ENCODE measurements around the gene RHCG.

Gene RHCG

DNA sequence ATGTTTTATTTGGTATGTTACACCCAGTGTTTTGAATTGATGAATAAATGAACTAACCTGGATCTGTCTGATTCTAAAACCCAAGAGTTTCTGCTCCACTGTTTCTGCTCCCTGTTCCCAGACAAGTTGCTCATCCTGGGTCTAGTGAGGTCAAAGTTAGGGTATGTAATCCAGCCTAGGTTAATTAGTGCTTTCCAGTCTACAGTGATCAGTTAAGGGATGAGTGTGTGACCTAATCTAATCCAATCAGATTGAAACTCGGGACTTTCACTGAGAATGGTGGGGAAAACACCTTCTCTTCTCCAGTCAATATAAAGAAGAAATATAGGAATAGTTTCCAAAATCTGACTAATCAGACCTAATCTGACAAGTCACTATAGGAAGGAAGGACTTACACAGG is 27.8 kb upstream of the RHCG start:
- no peak for FAIRE-seq
- no peak for DNase-seq (ENCODE audit: insufficient read length)
- no peak for TF ChIP-seq TAF1 (IDR thresholded peaks at IDR 0.05; ENCODE audit: borderline replicate concordance, low read depth, low read length)
- no peak for TF ChIP-seq POLR2AphosphoS5 (IDR thresholded peaks at IDR 0.05; ENCODE audit: low read depth, low read length)
- TF ChIP-seq POLR2A (IDR thresholded peaks at IDR 0.05; ENCODE audit: low read depth, low read length) = no peak

GRCh38 chr15:89523101-89523500 is 26.7 kb upstream of the RHCG start:
- no peak for TF ChIP-seq POLR2AphosphoS5 (IDR thresholded peaks at IDR 0.05; ENCODE audit: low read depth, low read length)
- no peak for TF ChIP-seq TAF1 (IDR thresholded peaks at IDR 0.05; ENCODE audit: borderline replicate concordance, low read depth, low read length)
- TF ChIP-seq POLR2A (IDR thresholded peaks at IDR 0.05; ENCODE audit: low read depth, low read length) = no peak
- FAIRE-seq = no peak
- no peak for DNase-seq (ENCODE audit: insufficient read length)

DNA sequence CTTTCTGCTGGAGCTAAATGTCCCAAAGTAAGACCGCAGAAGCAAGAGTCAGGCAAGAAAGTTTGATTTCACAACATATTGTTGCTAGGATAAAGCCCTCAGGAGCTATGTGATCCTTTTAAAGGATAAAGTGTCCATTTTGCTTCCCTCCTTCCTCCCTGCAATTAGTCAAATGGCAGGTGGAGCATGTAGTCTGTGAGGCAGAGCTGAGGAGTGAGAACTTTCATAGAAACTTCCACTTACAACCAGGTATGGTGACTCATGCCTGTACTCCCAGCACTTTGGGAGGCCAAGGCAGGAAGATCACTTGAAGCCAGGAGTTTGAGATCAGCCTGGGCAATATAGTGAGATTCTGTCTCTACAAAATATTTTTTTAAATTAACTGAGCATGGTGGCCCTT is 25.2 kb upstream of the RHCG start:
- DNase-seq (ENCODE audit: insufficient read length) (no peak), FAIRE-seq (no peak)
- TF ChIP-seq POLR2A (IDR thresholded peaks at IDR 0.05; ENCODE audit: low read depth, low read length) (no peak), TAF1 (IDR thresholded peaks at IDR 0.05; ENCODE audit: borderline replicate concordance, low read depth, low read length) (no peak), POLR2AphosphoS5 (IDR thresholded peaks at IDR 0.05; ENCODE audit: low read depth, low read length) (no peak)

- DNase-seq (ENCODE audit: insufficient read length) = no peak
- TF ChIP-seq POLR2AphosphoS5 (IDR thresholded peaks at IDR 0.05; ENCODE audit: low read depth, low read length) (no peak), POLR2A (IDR thresholded peaks at IDR 0.05; ENCODE audit: low read depth, low read length) (no peak), TAF1 (IDR thresholded peaks at IDR 0.05; ENCODE audit: borderline replicate concordance, low read depth, low read length) (no peak)
- no peak for FAIRE-seq
These were observed 19.1 kb upstream of the RHCG start for GRCh38 chr15:89515477-89515876.

- TF ChIP-seq POLR2A (IDR thresholded peaks at IDR 0.05; ENCODE audit: low read depth, low read length) (no peak), POLR2AphosphoS5 (IDR thresholded peaks at IDR 0.05; ENCODE audit: low read depth, low read length) (no peak), TAF1 (IDR thresholded peaks at IDR 0.05; ENCODE audit: borderline replicate concordance, low read depth, low read length) (no peak)
- no peak for DNase-seq (ENCODE audit: insufficient read length)
- no peak for FAIRE-seq
These were observed 18.4 kb upstream of the RHCG start for GRCh38 chr15:89514596-89515406.

- TF ChIP-seq TAF1 (IDR thresholded peaks at IDR 0.05; ENCODE audit: borderline replicate concordance, low read depth, low read length) = no peak
- TF ChIP-seq POLR2A (IDR thresholded peaks at IDR 0.05; ENCODE audit: low read depth, low read length) = no peak
- no peak for TF ChIP-seq POLR2AphosphoS5 (IDR thresholded peaks at IDR 0.05; ENCODE audit: low read depth, low read length)
- DNase-seq (ENCODE audit: insufficient read length) = no peak
- no peak for FAIRE-seq
These were observed 17.8 kb upstream of the RHCG start for GRCh38 chr15:89514186-89514585.

- TF ChIP-seq POLR2AphosphoS5 (IDR thresholded peaks at IDR 0.05; ENCODE audit: low read depth, low read length) = no peak
- no peak for TF ChIP-seq TAF1 (IDR thresholded peaks at IDR 0.05; ENCODE audit: borderline replicate concordance, low read depth, low read length)
- TF ChIP-seq POLR2A (IDR thresholded peaks at IDR 0.05; ENCODE audit: low read depth, low read length) = no peak
- DNase-seq (ENCODE audit: insufficient read length) (no peak), FAIRE-seq (no peak)
These were observed 16.9 kb upstream of the RHCG start for GRCh38 chr15:89513284-89513683.

DNA sequence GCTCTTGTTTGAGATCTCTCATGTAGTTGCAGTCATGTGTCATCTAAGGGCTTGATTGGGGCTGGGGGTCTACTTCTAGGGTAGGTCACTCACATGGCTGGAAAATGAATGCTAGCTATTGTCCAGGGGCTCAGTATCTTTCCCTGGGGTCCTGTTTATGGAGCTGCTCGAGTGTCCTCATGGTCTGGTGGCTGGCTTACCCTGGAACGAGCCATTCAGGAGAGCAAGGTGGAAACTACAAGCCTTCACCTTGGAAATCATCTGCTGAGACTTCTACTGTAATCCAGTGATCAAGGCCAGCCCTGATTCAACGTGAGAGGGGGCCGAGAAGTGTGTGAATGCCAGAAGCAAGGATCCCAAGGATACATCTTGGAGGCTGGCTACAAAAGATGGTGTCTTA is 16.2 kb upstream of the RHCG start:
- no peak for TF ChIP-seq TAF1 (IDR thresholded peaks at IDR 0.05; ENCODE audit: borderline replicate concordance, low read depth, low read length)
- DNase-seq (ENCODE audit: insufficient read length) (no peak), FAIRE-seq (no peak)

DNA sequence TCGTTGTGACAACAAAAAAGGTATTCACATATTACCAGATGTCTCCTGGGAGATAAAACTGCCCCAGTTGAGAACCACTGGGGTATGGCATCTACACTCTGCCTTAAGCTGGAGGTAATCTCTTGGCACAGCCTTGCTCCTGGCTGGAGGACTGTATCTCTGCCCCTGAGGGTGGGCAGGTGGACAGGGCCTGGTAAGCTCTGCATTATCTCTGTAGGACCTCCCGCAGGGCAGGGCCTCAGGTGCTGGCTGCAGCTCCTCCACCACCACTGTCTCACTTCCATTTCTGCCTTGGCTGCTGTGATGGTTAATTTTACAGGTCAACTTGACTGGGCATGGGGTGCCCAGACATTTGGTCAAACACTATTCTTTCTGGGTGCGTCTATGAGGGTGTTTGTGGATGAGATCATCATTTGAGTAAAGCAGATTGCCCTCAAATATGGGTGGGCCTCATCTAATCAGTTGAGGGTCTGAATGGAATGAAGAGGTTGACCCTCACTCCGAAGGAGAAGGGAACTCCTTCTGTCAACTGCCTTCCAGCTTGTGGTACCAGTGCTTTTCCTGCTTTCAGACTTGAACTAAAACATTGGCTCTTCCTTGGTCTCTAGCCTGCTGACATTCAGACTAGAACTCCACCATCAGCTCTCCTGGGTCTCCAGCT is 9.8 kb upstream of the RHCG start:
- DNase-seq (ENCODE audit: insufficient read length) (no peak), FAIRE-seq (no peak)
- TF ChIP-seq POLR2AphosphoS5 (IDR thresholded peaks at IDR 0.05; ENCODE audit: low read depth, low read length) (no peak), POLR2A (IDR thresholded peaks at IDR 0.05; ENCODE audit: low read depth, low read length) (no peak), TAF1 (IDR thresholded peaks at IDR 0.05; ENCODE audit: borderline replicate concordance, low read depth, low read length) (no peak)

DNA sequence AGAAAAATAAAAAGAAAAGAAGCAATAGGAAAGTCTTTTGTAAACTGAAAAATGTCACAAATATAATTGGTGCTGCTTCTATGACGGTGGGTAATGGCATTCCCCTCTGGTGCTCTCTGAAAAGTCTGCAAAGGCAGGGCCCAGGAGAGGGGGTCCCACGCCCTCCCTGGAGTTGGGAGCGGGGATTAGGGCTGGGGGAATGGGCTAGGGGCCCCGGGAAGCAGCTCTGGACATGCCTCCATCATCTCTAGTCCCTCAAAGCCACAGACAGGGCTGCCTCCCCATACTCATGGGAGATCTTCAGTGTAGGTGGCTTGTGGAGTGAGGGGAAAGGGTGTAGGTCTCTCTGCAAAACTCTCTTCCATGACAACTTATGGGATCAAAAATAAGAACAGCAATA is 7.8 kb upstream of the RHCG start:
- no peak for DNase-seq (ENCODE audit: insufficient read length)
- TF ChIP-seq POLR2AphosphoS5 (IDR thresholded peaks at IDR 0.05; ENCODE audit: low read depth, low read length) (no peak), POLR2A (IDR thresholded peaks at IDR 0.05; ENCODE audit: low read depth, low read length) (no peak), TAF1 (IDR thresholded peaks at IDR 0.05; ENCODE audit: borderline replicate concordance, low read depth, low read length) (no peak)
- FAIRE-seq = no peak

- FAIRE-seq = no peak
- no peak for DNase-seq (ENCODE audit: insufficient read length)
- no peak for TF ChIP-seq TAF1 (IDR thresholded peaks at IDR 0.05; ENCODE audit: borderline replicate concordance, low read depth, low read length)
These were observed 6.6 kb upstream of the RHCG start for GRCh38 chr15:89502867-89503595.

DNA sequence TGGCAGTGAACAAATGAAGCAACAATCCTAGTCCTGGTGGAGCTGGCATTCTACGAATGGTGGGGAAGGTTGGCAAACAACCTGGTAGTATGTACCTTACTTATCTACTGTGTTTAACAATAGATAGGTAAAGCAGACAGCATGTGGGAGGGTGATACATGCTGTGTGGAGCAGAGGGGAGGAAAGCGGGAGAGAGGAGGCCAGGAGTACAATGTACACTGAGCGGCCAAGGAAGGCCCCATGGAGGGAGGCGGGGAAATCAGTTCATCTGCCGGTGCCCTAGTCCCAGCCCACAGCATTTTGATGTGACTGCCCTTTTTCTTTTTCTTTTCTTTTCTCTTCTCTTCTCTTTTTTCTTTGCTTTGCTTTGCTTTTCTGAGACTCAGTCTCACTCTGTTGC is 5.3 kb upstream of the RHCG start:
- TF ChIP-seq POLR2A (IDR thresholded peaks at IDR 0.05; ENCODE audit: low read depth, low read length) = no peak
- TF ChIP-seq POLR2AphosphoS5 (IDR thresholded peaks at IDR 0.05; ENCODE audit: low read depth, low read length) = no peak
- no peak for TF ChIP-seq TAF1 (IDR thresholded peaks at IDR 0.05; ENCODE audit: borderline replicate concordance, low read depth, low read length)
- DNase-seq (ENCODE audit: insufficient read length) = no peak
- no peak for FAIRE-seq

All from GM12892 (cell line).